GM19467 (cell line): ENCODE results near the gene HAVCR2.
"Not testable (repeated sequence)": the region's sequence is repeated elsewhere in the genome, so short reads cannot be mapped to it uniquely, and the experiment has no call there.

Source experiments
- ATAC-seq: cut with Tn5 transposase; IDR thresholded peaks from one replicate; pipeline ENCODE4 v1.9.1; 2021; ENCODE audit warnings: mild to moderate bottlenecking, moderate library complexity; ENCODE audit not compliant: unreplicated experiment

The HAVCR2 gene

GRCh38 chr5:157047898-157048297 lies 60.9 kb downstream of the HAVCR2 start:
- no peak for ATAC-seq

- not testable (repeated sequence) for ATAC-seq
Observed at GRCh38 chr5:157047016-157047415, 61.8 kb downstream of the HAVCR2 start.

GRCh38 chr5:157046041-157046440 lies 62.8 kb downstream of the HAVCR2 start:
- no peak for ATAC-seq

- ATAC-seq: no peak
Observed at GRCh38 chr5:157045601-157046000, 63.2 kb downstream of the HAVCR2 start.

- ATAC-seq: no peak
Observed at GRCh38 chr5:157038568-157039187, 70.2 kb downstream of the HAVCR2 start.
